K562 (cell line): ENCODE results near the gene MGAT4D. TPM values are rescaled to one million over a fixed set of nuclear protein-coding genes. Genes with fewer than 3 reads are reported as not detected.

ENCODE experiments used
- ATF1 ChIP-seq, 2 experiments: fragments of 450-650 bp in 1 of 2; IDR thresholded peaks; 2 replicates each; pipeline ENCODE4 v1.6.1; 2016; ENCODE audit warnings: missing compliant biosample characterization in 1 of 2, missing genetic modification characterization in 1 of 2
- CHD1 ChIP-seq: fragments of 200-600 bp; sonication (generic); IDR thresholded peaks from one replicate; pipeline ENCODE4 v1.6.1; 2012; ENCODE audit warnings: mild to moderate bottlenecking, moderate library complexity, low read length, inconsistent platforms
- DNMT1 ChIP-seq: fragments of 450-650 bp; IDR thresholded peaks from 2 replicates; pipeline ENCODE4 v1.6.1; 2016; ENCODE audit warnings: antibody characterized with exemption, mild to moderate bottlenecking
- FOSL1 ChIP-seq: fragments of 200-800 bp; sonication (Bioruptor generic); conservative IDR thresholded peaks from 2 replicates; pipeline ENCODE4 v1.6.1; 2016; ENCODE audit warnings: missing genetic modification characterization, missing compliant biosample characterization
- FOXK2 ChIP-seq, 2 experiments: fragments of 450-650 bp; IDR thresholded peaks in 1 of 2; conservative IDR thresholded peaks in 1 of 2; 2 replicates each; pipeline ENCODE4 v1.6.1; 2016; ENCODE audit warnings: low read depth in 2 of 2, mild to moderate bottlenecking in 1 of 2
- KLF6 ChIP-seq: fragments of 250-450 bp; sonication (Bioruptor Pico); IDR thresholded peaks from 2 replicates; pipeline ENCODE4 v1.4.0; 2020; ENCODE audit warnings: mild to moderate bottlenecking, moderate library complexity, borderline replicate concordance
- MECOM ChIP-seq: fragments of 250-450 bp; sonication (Bioruptor Pico); IDR thresholded peaks from 2 replicates; pipeline ENCODE4 v1.8.0; 2022; ENCODE audit warnings: inconsistent platforms
- MYC ChIP-seq, 2 experiments: fragments of 250-450 bp in 1 of 2; sonication (Bioruptor Pico) in 1 of 2; IDR thresholded peaks; 2 replicates each; pipeline versions ENCODE4 v1.5.1 to v1.6.1; 2012 to 2021; ENCODE audit warnings: low read depth in 2 of 2, borderline replicate concordance in 1 of 2, improper control_type of control experiment in 1 of 2, low read length in 1 of 2, mild to moderate bottlenecking in 1 of 2, moderate library complexity in 1 of 2
- POU5F1 ChIP-seq: fragments of 150-350 bp; IDR thresholded peaks from 2 replicates; pipeline ENCODE4 v1.6.1; 2014; ENCODE audit warnings: borderline replicate concordance, low read length, low read depth, mild to moderate bottlenecking; ENCODE audit not compliant: partially characterized antibody
- ZC3H4 ChIP-seq: sonication (generic); formaldehyde crosslinking; IDR thresholded peaks from 2 replicates; pipeline ENCODE4 v1.9.0; 2021; ENCODE audit warnings: missing genetic modification reagents, borderline replicate concordance
- ZNF561 ChIP-seq: fragments of 450-650 bp; formaldehyde crosslinking; conservative IDR thresholded peaks from 2 replicates; pipeline ENCODE4 v1.4.0; 2020; ENCODE audit warnings: mild to moderate bottlenecking, moderate library complexity
- polyA plus RNA-seq, 8 experiments: library from polyadenylated mRNA; depleted of rRNA in 4 of 8; stranded (reverse) in 5 of 8; unstranded in 3 of 8; fragments of >200 nt; fragmentation: Nextera tagmentation in 2 of 8; fragmentation: Illumina TruSeq in 1 of 8; extraction: Ambion mirVana in 2 of 8; extraction: Trizol in 1 of 8; gene quantifications; 2 replicates each; pipeline versions ENCODE4 v1.2.1 to v1.2.3, GENCODE V29; 2011 to 2014; ENCODE audit warnings: inconsistent platforms in 1 of 8, missing spikeins in 1 of 8
- total RNA-seq, 7 experiments: library from RNA; depleted of rRNA in 6 of 7; stranded (reverse); fragments of >200 nt in 6 of 7; fragmentation: Illumina TruSeq in 2 of 7; extraction: Trizol in 2 of 7; gene quantifications; 2 replicates each; pipeline versions ENCODE4 v1.2.1 to v1.2.3, GENCODE V29; 2011 to 2021; ENCODE audit warnings: low replicate concordance in 1 of 7
- TF ChIP-seq, protein P1 (sequence below): fragments of 450-650 bp; formaldehyde crosslinking; IDR thresholded peaks from 2 replicates; pipeline ENCODE4 v1.4.0; 2020; ENCODE audit warnings: mild to moderate bottlenecking, moderate library complexity
- TF ChIP-seq, protein P2 (sequence below), 2 experiments: fragments of 450-650 bp in 1 of 2; sonication (generic) in 1 of 2; formaldehyde crosslinking; conservative IDR thresholded peaks; 2 replicates each; pipeline versions ENCODE4 v1.4.0 to v1.8.1; 2020 to 2022; ENCODE audit warnings: mild to moderate bottlenecking in 1 of 2, missing genetic modification reagents in 1 of 2
- TF ChIP-seq, protein P3 (sequence below): fragments of 450-650 bp; conservative IDR thresholded peaks from 2 replicates; pipeline ENCODE4 v1.6.1; 2016; ENCODE audit warnings: missing genetic modification characterization, low read depth, mild to moderate bottlenecking, control low read depth, missing compliant biosample characterization
- TF ChIP-seq, protein P4 (sequence below): fragments of 250-450 bp; sonication (Bioruptor Pico); IDR thresholded peaks from 2 replicates; pipeline ENCODE4 v1.8.0; 2021; ENCODE audit warnings: moderate library complexity, mild to moderate bottlenecking, inconsistent platforms
- TF ChIP-seq, protein P5 (sequence below): sonication (generic); formaldehyde crosslinking; IDR thresholded peaks from 2 replicates; pipeline ENCODE4 v1.8.0; 2022; ENCODE audit warnings: missing genetic modification reagents, mild to moderate bottlenecking, borderline replicate concordance

MGAT4D gene
- total and polyA plus RNA-seq, 9 of the 15 experiments (the other 6 are each of a cell fraction or from before 2014, with no cell fraction given) = not detected

DNA sequence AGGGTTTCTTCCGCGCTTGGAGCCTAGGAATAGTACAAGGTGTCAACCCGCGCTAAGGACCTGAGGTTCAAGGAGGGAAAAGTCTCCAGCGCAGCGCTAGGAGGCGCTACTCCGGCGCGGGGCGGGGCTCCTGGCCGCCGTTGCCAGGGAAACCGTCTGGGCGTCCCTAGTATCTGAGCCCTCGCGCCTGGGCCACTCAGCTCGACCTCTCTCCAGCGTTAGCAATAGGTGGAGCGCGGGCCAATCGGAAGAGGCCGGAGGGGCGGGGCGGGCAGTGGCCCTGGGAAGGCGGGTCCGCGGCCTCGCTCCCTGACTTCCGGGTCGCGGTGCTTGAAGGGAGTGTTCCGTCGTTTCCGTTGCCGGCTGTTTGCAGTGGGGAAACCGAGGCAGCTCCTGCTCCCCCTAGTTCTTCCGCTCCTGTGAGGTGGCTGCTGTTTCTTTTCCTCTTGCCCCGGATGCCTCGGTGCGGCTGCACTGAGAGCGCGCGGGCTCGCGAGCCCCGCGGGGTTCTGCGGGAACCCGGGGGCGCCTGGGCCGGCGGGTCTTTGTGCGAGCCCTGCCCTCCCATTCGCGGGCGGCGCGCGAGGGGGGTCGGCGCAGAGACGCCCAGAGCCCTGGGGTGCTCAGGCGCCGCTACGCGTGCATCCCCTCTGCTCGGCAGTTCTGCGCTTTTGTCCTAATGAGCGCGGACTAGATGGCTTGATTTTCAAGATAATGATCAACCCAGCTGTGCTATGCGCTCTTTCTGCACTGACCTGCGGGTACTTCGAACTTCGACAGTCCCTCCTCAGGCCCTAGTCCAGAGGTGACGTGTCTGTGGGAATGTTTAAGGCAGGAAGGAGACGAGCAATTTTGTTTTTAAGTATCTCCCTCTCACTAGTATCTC lies 26.0 kb upstream of the MGAT4D start, which contains the start of gene ELMOD2 (continued):
- TF ChIP-seq, protein P1, sequence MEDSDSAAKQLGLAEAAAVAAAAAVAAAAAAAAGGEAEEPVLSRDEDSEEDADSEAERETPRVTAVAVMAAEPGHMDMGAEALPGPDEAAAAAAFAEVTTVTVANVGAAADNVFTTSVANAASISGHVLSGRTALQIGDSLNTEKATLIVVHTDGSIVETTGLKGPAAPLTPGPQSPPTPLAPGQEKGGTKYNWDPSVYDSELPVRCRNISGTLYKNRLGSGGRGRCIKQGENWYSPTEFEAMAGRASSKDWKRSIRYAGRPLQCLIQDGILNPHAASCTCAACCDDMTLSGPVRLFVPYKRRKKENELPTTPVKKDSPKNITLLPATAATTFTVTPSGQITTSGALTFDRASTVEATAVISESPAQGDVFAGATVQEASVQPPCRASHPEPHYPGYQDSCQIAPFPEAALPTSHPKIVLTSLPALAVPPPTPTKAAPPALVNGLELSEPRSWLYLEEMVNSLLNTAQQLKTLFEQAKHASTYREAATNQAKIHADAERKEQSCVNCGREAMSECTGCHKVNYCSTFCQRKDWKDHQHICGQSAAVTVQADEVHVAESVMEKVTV (CRISPR knock-in tag) = no peak
- TF ChIP-seq, protein P2, sequence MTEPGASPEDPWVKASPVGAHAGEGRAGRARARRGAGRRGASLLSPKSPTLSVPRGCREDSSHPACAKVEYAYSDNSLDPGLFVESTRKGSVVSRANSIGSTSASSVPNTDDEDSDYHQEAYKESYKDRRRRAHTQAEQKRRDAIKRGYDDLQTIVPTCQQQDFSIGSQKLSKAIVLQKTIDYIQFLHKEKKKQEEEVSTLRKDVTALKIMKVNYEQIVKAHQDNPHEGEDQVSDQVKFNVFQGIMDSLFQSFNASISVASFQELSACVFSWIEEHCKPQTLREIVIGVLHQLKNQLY (CRISPR knock-in tag; conservative IDR thresholded peaks at IDR 0.05) = no peak
- TF ChIP-seq CHD1 = no peak
- no peak for TF ChIP-seq FOSL1 (tag)
- TF ChIP-seq FOXK2 (conservative IDR thresholded peaks at IDR 0.05 in 1 of 2, IDR thresholded peaks at IDR 0.05 in 1 of 2; ENCODE audit: low read depth in 2 of 2) = peak in 1 of 2 experiments; percentile 47; a peak in 1 of 4 replicates
- TF ChIP-seq ATF1 (CRISPR knock-in tag; IDR thresholded peaks at IDR 0.05) = no peak
- TF ChIP-seq ATF1 (tag; IDR thresholded peaks at IDR 0.05) = peak; percentile 77
- no peak for TF ChIP-seq ZNF561
- TF ChIP-seq MECOM = no peak
- no peak for TF ChIP-seq DNMT1
- TF ChIP-seq, protein P3, sequence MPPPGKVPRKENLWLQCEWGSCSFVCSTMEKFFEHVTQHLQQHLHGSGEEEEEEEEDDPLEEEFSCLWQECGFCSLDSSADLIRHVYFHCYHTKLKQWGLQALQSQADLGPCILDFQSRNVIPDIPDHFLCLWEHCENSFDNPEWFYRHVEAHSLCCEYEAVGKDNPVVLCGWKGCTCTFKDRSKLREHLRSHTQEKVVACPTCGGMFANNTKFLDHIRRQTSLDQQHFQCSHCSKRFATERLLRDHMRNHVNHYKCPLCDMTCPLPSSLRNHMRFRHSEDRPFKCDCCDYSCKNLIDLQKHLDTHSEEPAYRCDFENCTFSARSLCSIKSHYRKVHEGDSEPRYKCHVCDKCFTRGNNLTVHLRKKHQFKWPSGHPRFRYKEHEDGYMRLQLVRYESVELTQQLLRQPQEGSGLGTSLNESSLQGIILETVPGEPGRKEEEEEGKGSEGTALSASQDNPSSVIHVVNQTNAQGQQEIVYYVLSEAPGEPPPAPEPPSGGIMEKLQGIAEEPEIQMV (tag) = no peak
- TF ChIP-seq POU5F1 = no peak
- TF ChIP-seq KLF6 (CRISPR knock-in tag) = no peak
- TF ChIP-seq ZC3H4 = no peak
- TF ChIP-seq, protein P4, sequence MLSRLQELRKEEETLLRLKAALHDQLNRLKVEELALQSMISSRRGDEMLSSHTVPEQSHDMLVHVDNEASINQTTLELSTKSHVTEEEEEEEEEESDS (CRISPR knock-in tag) = no peak
- TF ChIP-seq MYC (IDR thresholded peaks at IDR 0.05; ENCODE audit: low read depth, low read length) = no peak; the same call in 1 of the 2 replicates
- no peak for TF ChIP-seq MYC (CRISPR knock-in tag; IDR thresholded peaks at IDR 0.05; ENCODE audit: borderline replicate concordance, low read depth)
- TF ChIP-seq, protein P5, sequence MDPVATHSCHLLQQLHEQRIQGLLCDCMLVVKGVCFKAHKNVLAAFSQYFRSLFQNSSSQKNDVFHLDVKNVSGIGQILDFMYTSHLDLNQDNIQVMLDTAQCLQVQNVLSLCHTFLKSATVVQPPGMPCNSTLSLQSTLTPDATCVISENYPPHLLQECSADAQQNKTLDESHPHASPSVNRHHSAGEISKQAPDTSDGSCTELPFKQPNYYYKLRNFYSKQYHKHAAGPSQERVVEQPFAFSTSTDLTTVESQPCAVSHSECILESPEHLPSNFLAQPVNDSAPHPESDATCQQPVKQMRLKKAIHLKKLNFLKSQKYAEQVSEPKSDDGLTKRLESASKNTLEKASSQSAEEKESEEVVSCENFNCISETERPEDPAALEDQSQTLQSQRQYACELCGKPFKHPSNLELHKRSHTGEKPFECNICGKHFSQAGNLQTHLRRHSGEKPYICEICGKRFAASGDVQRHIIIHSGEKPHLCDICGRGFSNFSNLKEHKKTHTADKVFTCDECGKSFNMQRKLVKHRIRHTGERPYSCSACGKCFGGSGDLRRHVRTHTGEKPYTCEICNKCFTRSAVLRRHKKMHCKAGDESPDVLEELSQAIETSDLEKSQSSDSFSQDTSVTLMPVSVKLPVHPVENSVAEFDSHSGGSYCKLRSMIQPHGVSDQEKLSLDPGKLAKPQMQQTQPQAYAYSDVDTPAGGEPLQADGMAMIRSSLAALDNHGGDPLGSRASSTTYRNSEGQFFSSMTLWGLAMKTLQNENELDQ (CRISPR knock-in tag) = no peak
